Lung (tissue), 12 donors: Measurements from ENCODE around the gene SHISAL2A. TPM values are rescaled to one million over a fixed set of nuclear protein-coding genes. Genes with fewer than 3 reads are reported as not detected.
"Not testable (repeated sequence)": the region's sequence is repeated elsewhere in the genome, so short reads cannot be mapped to it uniquely, and the experiment has no call there.

Experiments
- ATAC-seq: fragments of 200-7000 bp; cut with Tn5 transposase; one replicate; pipeline ENCODE4 v1.9.1; 2020; ENCODE audit warnings: moderate number of reproducible peaks; ENCODE audit not compliant: insufficient read depth, low FRiP score
- DNase-seq, 3 donors: peaks; one replicate each; pipeline ENCODE4 v3.0.0-alpha.2; 2013 to 2017
- H3K27ac ChIP-seq, 2 donors: one replicate each; pipeline ENCODE4 v1.5.1; 2013; ENCODE audit warnings: mild to moderate bottlenecking in 2 of 2, moderate library complexity in 2 of 2, control low read depth in 1 of 2, inconsistent platforms in 1 of 2, low read depth in 1 of 2, low read length in 1 of 2
- H3K27me3 ChIP-seq, 3 donors: one replicate each; pipeline ENCODE4 v1.5.1; 2013; ENCODE audit warnings: low read length in 2 of 3; ENCODE audit not compliant: control insufficient read depth in 3 of 3, insufficient read depth in 3 of 3
- H3K36me3 ChIP-seq, 4 donors: one replicate each; pipeline ENCODE4 v1.5.1; 2013; ENCODE audit warnings: low read length in 4 of 4, mild to moderate bottlenecking in 1 of 4, moderate library complexity in 1 of 4; ENCODE audit not compliant: control insufficient read depth in 4 of 4, insufficient read depth in 4 of 4
- H3K4me1 ChIP-seq, 5 donors: one replicate each; pipeline ENCODE4 v1.5.1; 2013; ENCODE audit warnings: low read length in 5 of 5, mild to moderate bottlenecking in 2 of 5, moderate library complexity in 1 of 5; ENCODE audit not compliant: control insufficient read depth in 5 of 5, insufficient read depth in 5 of 5
- H3K4me3 ChIP-seq: one replicate; pipeline ENCODE4 v1.5.1; 2013; ENCODE audit warnings: mild to moderate bottlenecking, control low read depth, moderate library complexity
- H3K9ac ChIP-seq, 2 donors: one replicate each; pipeline ENCODE4 v1.5.1; 2013; ENCODE audit warnings: low read length in 2 of 2, control low read depth in 1 of 2; ENCODE audit not compliant: insufficient read depth in 1 of 2
- H3K9me3 ChIP-seq, 4 donors: one replicate each; pipeline ENCODE4 v1.5.1; 2013; ENCODE audit warnings: low read length in 3 of 4, mild to moderate bottlenecking in 1 of 4, moderate library complexity in 1 of 4; ENCODE audit not compliant: control insufficient read depth in 4 of 4, insufficient read depth in 3 of 4
- CTCF ChIP-seq: IDR thresholded peaks from 2 replicates; pipeline ENCODE4 v1.5.1; 2012; ENCODE audit warnings: mild to moderate bottlenecking; ENCODE audit errors: control extremely low read depth, extremely low read depth
- WGBS, 2 donors: extraction: QIAGEN DNeasy Blood & Tissue Kit; methylation state at CpG; one replicate each; pipeline ENCODE4 v1.1.7; 2013; 5-methylcytosine and 5-hydroxymethylcytosine counted together
- polyA plus RNA-seq, 2 donors: library from polyadenylated mRNA; stranded (reverse); fragments of 200-250 nt; gene quantifications; one replicate each; pipeline ENCODE4 v1.2.1, GENCODE V29; 2013
- total RNA-seq, 2 donors: library from RNA; depleted of rRNA in 1 of 2; stranded (reverse); fragments of >200 nt in 1 of 2; gene quantifications; one replicate each; pipeline ENCODE4 v1.2.1, GENCODE V29; 2014 to 2021
- donor health status: control.
- donor health status: control.
- donor health status: Bipolar disorder and iron deficiency.
- donor health status: healthy.
- donor health status: DM: yes; HTN: yes; CAD: no.

The SHISAL2A gene
- total and polyA plus RNA-seq, 4 donors, result 0.79 to 2.6 (median 2.0) TPM

- Histone ChIP-seq H3K27ac (no peak overlapping the region), H3K9me3 (no peaks in the 10 kb centered on the region), H3K4me1 (peaks cover 0 to 3% (median 0%) of the 10 kb centered on the region in 5 donors), H3K4me3 (no peak overlapping the region), H3K9ac (no peak overlapping the region), H3K36me3 (peaks cover 10 to 35% (median 17%) of the 10 kb centered on the region in 4 donors), H3K27me3 (no peaks in the 10 kb centered on the region)
- ATAC-seq (no peak), DNase-seq (no peak)
- TF ChIP-seq CTCF, result no peak
- 98% methylated on average over 3 of the region's 3 CpGs for WGBS, 2 donors
Observed at GRCh38 chr1:52691821-52692220, 58.9 kb downstream of the SHISAL2A start.

- no peak overlapping the region for H3K4me3 ChIP-seq
- no peak for TF ChIP-seq CTCF
Observed at GRCh38 chr1:52692697-52693096, 59.7 kb downstream of the SHISAL2A start.

GRCh38 chr1:52693351-52693750, 60.4 kb downstream of the SHISAL2A start:
- H3K27ac ChIP-seq, H3K4me3 ChIP-seq, H3K4me1 ChIP-seq, DNase-seq, ATAC-seq, H3K9ac ChIP-seq, H3K9me3 ChIP-seq, H3K27me3 ChIP-seq: not testable (repeated sequence)
- peaks cover 8 to 20% (median 11%) of the 10 kb centered on the region in 4 donors for H3K36me3 ChIP-seq
- 93 to 98% methylated on average over 7 to 10 of the region's 10 CpGs for WGBS, 2 donors

More at GRCh38 chr1:52692697-52693096, 59.7 kb downstream of the SHISAL2A start:
- WGBS, 2 donors, result 95 to 98% methylated on average over 4 of the region's 4 CpGs
- no peak for DNase-seq
- Histone ChIP-seq H3K27me3 (no peaks in the 10 kb centered on the region), H3K4me1 (peaks cover 0 to 3% (median 0%) of the 10 kb centered on the region in 5 donors), H3K9ac (no peak overlapping the region), H3K27ac (no peak overlapping the region), H3K36me3 (peaks cover 8 to 26% (median 12%) of the 10 kb centered on the region in 4 donors), H3K9me3 (no peaks in the 10 kb centered on the region)
- ATAC-seq, result no peak

GRCh38 chr1:52693843-52694242, 60.9 kb downstream of the SHISAL2A start:
- Histone ChIP-seq H3K36me3 (peaks cover 8 to 17% (median 10%) of the 10 kb centered on the region in 4 donors), H3K9me3 (no peaks in the 10 kb centered on the region), H3K4me1 (peaks cover 0 to 4% (median 0%) of the 10 kb centered on the region in 5 donors), H3K4me3 (no peak overlapping the region), H3K27ac (no peak overlapping the region), H3K27me3 (no peaks in the 10 kb centered on the region), H3K9ac (no peak overlapping the region)
- DNase-seq (no peak), ATAC-seq (no peak)
- WGBS, 2 donors, result 100% methylated on average over 1 of the region's 1 CpG
- TF ChIP-seq CTCF, result no peak
